HG02840 (cell line): Measurements from ENCODE around the gene GALM.
"Not testable (repeated sequence)": the region's sequence is repeated elsewhere in the genome, so short reads cannot be mapped to it uniquely, and the experiment has no call there.

Experiments
- ATAC-seq: cut with Tn5 transposase; IDR thresholded peaks from one replicate; pipeline ENCODE4 v1.9.1; 2021; ENCODE audit warnings: mild to moderate bottlenecking, moderate library complexity, moderate number of reproducible peaks; ENCODE audit not compliant: unreplicated experiment, low FRiP score

Gene GALM

GRCh38 chr2:38751596-38752410, 85.9 kb downstream of the GALM start:
- no peak for ATAC-seq

- no peak for ATAC-seq
Measured at GRCh38 chr2:38754049-38754448, 88.1 kb downstream of the GALM start.

GRCh38 chr2:38754506-38754905, 88.6 kb downstream of the GALM start:
- no peak for ATAC-seq

GRCh38 chr2:38755891-38756290, 90.0 kb downstream of the GALM start:
- ATAC-seq = not testable (repeated sequence)

- no peak for ATAC-seq
Measured at GRCh38 chr2:38763228-38763627, 97.3 kb downstream of the GALM start.

- no peak for ATAC-seq
Measured at GRCh38 chr2:38763728-38764127, 97.8 kb downstream of the GALM start.

GRCh38 chr2:38765149-38765548, 99.2 kb downstream of the GALM start:
- ATAC-seq = no peak

- ATAC-seq = no peak
Measured at GRCh38 chr2:38765551-38765950, 99.6 kb downstream of the GALM start.

GRCh38 chr2:38771632-38772031, 105.7 kb downstream of the GALM start:
- no peak for ATAC-seq

- ATAC-seq = no peak
Measured at GRCh38 chr2:38775097-38775920, 109.4 kb downstream of the GALM start.

- no peak for ATAC-seq
Measured at GRCh38 chr2:38775921-38776225, 110.0 kb downstream of the GALM start.

- no peak for ATAC-seq
Measured at GRCh38 chr2:38776531-38776930, 110.6 kb downstream of the GALM start.

GRCh38 chr2:38778687-38779082, 112.8 kb downstream of the GALM start:
- no peak for ATAC-seq

GRCh38 chr2:38783586-38783985, 117.7 kb downstream of the GALM start:
- ATAC-seq = no peak
